Kidney (tissue), 14 donors: ENCODE data around the gene PVR. TPM values are rescaled to one million over a fixed set of nuclear protein-coding genes. Genes with fewer than 3 reads are reported as not detected.
A peak's percentile ranks its signal among the peaks of the same experiment; 100 is the strongest.

ENCODE experiments used
- DNase-seq, 5 donors: peaks; one replicate each; pipeline ENCODE4 v3.0.0-alpha.2; 2013 to 2020
- FAIRE-seq: peaks from 2 replicates; lab custom pipeline; 2012; peaks lifted over from hg19 to GRCh38; lab: Jason Lieb, UNC
- H3K27ac ChIP-seq, 2 donors: one replicate each; pipeline ENCODE4 v1.7.0; 2013; ENCODE audit warnings: low read depth in 2 of 2, low read length in 2 of 2, inconsistent platforms in 1 of 2
- H3K27me3 ChIP-seq: one replicate; pipeline ENCODE4 v1.7.1; 2013; ENCODE audit warnings: low read length, inconsistent platforms; ENCODE audit not compliant: control insufficient read depth, insufficient read depth
- H3K36me3 ChIP-seq, 3 donors: one replicate each; pipeline versions ENCODE4 v1.7.0 to v1.7.1; 2013; ENCODE audit warnings: low read length in 3 of 3, control low read depth in 1 of 3, inconsistent platforms in 1 of 3; ENCODE audit not compliant: insufficient read depth in 3 of 3, control insufficient read depth in 2 of 3
- H3K4me1 ChIP-seq, 3 donors: one replicate each; pipeline versions ENCODE4 v1.7.0 to v1.7.1; 2013; ENCODE audit warnings: low read length in 3 of 3, inconsistent platforms in 1 of 3, low read depth in 1 of 3; ENCODE audit not compliant: control insufficient read depth in 2 of 3, insufficient read depth in 2 of 3
- H3K4me3 ChIP-seq, 3 donors: one replicate each; pipeline versions ENCODE4 v1.7.0 to v1.8.1; 2013; ENCODE audit warnings: low read length in 3 of 3, control low read depth in 1 of 3, inconsistent platforms in 1 of 3
- H3K9ac ChIP-seq, 3 donors: one replicate each; pipeline versions ENCODE4 v1.7.0 to v1.7.1; 2013; ENCODE audit warnings: low read length in 3 of 3, control low read depth in 1 of 3, inconsistent platforms in 1 of 3
- H3K9me3 ChIP-seq, 3 donors: one replicate each; pipeline versions ENCODE4 v1.7.0 to v1.7.1; 2013; ENCODE audit warnings: low read length in 3 of 3, control low read depth in 1 of 3, inconsistent platforms in 1 of 3; ENCODE audit not compliant: control insufficient read depth in 2 of 3, insufficient read depth in 1 of 3
- intact Hi-C: fragments of 100-400 bp; cut with DNase I; formaldehyde crosslinking; loops from one replicate; pipeline ENCODE4 v1.11.1; 2022
- polyA plus RNA-seq: library from polyadenylated mRNA; stranded (reverse); fragments of 350-450 nt; fragmentation: Illumina TruSeq; extraction: RNeasy Lipid Tissue Mini Kit (QIAGEN cat#74804); gene quantifications from one replicate; pipeline ENCODE4 v1.2.3, GENCODE V29; 2014; ENCODE audit warnings: low read depth, low replicate concordance; ENCODE audit not compliant: insufficient read depth
- total RNA-seq: library from RNA; stranded (reverse); fragmentation: NEBNext Ultra II Directional; extraction: Animal tissue kit (Norgen Biotek cat#: 25700); gene quantifications from one replicate; pipeline ENCODE4 v1.2.1, GENCODE V29; 2021
- TF ChIP-seq, protein P1 (sequence below): IDR thresholded peaks from 3 replicates; pipeline ENCODE4 v1.5.1; 2012; ENCODE audit warnings: mild to moderate bottlenecking, moderate library complexity, borderline replicate concordance; ENCODE audit not compliant: insufficient read depth; ENCODE audit errors: extremely low read depth
- donor health status: control.
- donor health status: control.
- donor health status: control.
- donor health status: control.
- donor health status: control.
- donor health status: DM: yes; HTN: yes; CAD: no.
- donor health status: Normal renal cell carcinoma (clear cell type).

Gene PVR
- total and polyA plus RNA-seq, 2 donors from 2014 or later = 20.7 to 36.4 TPM

- DNase-seq (peak in 1 of 5 donors; percentile 70), FAIRE-seq (no peak)
- Histone ChIP-seq H3K9me3 (no peaks in the 10 kb centered on the region), H3K9ac (no peak overlapping the region), H3K27ac (no peak overlapping the region), H3K36me3 (no peaks in the 10 kb centered on the region), H3K27me3 (no peaks in the 10 kb centered on the region), H3K4me1 (no peaks in the 10 kb centered on the region), H3K4me3 (no peak overlapping the region)
- TF ChIP-seq, protein P1, sequence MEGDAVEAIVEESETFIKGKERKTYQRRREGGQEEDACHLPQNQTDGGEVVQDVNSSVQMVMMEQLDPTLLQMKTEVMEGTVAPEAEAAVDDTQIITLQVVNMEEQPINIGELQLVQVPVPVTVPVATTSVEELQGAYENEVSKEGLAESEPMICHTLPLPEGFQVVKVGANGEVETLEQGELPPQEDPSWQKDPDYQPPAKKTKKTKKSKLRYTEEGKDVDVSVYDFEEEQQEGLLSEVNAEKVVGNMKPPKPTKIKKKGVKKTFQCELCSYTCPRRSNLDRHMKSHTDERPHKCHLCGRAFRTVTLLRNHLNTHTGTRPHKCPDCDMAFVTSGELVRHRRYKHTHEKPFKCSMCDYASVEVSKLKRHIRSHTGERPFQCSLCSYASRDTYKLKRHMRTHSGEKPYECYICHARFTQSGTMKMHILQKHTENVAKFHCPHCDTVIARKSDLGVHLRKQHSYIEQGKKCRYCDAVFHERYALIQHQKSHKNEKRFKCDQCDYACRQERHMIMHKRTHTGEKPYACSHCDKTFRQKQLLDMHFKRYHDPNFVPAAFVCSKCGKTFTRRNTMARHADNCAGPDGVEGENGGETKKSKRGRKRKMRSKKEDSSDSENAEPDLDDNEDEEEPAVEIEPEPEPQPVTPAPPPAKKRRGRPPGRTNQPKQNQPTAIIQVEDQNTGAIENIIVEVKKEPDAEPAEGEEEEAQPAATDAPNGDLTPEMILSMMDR = no peak
- intact Hi-C loops = no loop called here
Measured at GRCh38 chr19:44703336-44704078, 59.8 kb downstream of the PVR start.

GRCh38 chr19:44704982-44705381 lies 61.3 kb downstream of the PVR start:
- Histone ChIP-seq H3K36me3 (no peaks in the 10 kb centered on the region), H3K4me1 (no peaks in the 10 kb centered on the region), H3K27ac (no peak overlapping the region), H3K27me3 (no peaks in the 10 kb centered on the region), H3K4me3 (no peak overlapping the region), H3K9ac (no peak overlapping the region), H3K9me3 (no peaks in the 10 kb centered on the region)
- TF ChIP-seq, protein P1 = no peak
- FAIRE-seq (no peak), DNase-seq (no peak)
- intact Hi-C loops = no loop called here

DNA sequence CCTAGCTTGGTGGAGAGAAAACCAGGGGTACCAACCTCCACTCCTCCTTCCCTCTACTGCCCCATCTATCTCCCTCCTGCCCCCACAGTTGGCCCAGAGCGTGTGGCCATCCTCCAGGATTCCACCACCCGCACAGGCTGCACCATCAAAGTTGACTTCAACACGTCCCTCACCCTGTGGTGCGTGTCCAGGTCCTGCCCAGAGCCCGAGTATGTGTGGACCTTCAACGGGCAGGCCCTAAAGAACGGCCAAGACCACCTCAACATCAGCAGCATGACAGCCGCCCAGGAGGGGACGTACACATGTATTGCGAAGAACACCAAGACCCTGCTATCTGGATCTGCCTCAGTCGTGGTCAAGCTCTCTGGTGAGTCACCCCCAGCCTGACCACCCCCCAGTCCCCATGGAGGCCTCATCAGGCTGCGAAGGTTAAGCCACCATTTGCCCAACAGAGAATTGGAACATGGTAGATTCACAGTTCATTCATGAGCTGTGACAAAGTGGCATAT lies 61.8 kb downstream of the PVR start:
- intact Hi-C loops = no loop called here
- no peaks in the 10 kb centered on the region for H3K9me3 ChIP-seq
- no peak overlapping the region for H3K27ac ChIP-seq
- H3K4me1 ChIP-seq = no peaks in the 10 kb centered on the region
- no peak overlapping the region for H3K4me3 ChIP-seq
- H3K36me3 ChIP-seq = no peaks in the 10 kb centered on the region
- FAIRE-seq (no peak), DNase-seq (no peak)
- no peaks in the 10 kb centered on the region for H3K27me3 ChIP-seq
- H3K9ac ChIP-seq = no peak overlapping the region
- TF ChIP-seq, protein P1 = no peak
